ENCODE results near the gene POLR2C. TPM values are rescaled to one million over a fixed set of nuclear protein-coding genes. Genes with fewer than 3 reads are reported as not detected.

POLR2C gene
- total and polyA plus RNA-seq, 2 experiments from 2014 or later = 56.6 to 92.5 TPM

GRCh38 chr16:57484515-57485005 is 22.1 kb downstream of the POLR2C start:
- peaks cover 56% of the 10 kb centered on the region for H3K4me1 ChIP-seq (ENCODE audit: insufficient read depth)
- WGBS (ENCODE audit: low lambda C conversion rate, missing lambda C conversion rate) = 71% methylated on average over 8 of the region's 8 CpGs

GRCh38 chr16:57485091-57485915 is 22.8 kb downstream of the POLR2C start:
- TF ChIP-seq EZH2 (IDR thresholded peaks at IDR 0.05; ENCODE audit: borderline replicate concordance) (no peak), CTCF (IDR thresholded peaks at IDR 0.05; ENCODE audit: poor library complexity) (no peak), EZH2phosphoT487 (IDR thresholded peaks at IDR 0.05; ENCODE audit: low read depth, severe bottlenecking, unreplicated experiment) (no peak)
- H3K27me3 ChIP-seq = no peaks in the 10 kb centered on the region
- no peaks in the 10 kb centered on the region for H3K9me3 ChIP-seq (ENCODE audit: low read depth)
- peak overlapping the region; percentile 83 for H3K4me3 ChIP-seq
- peak overlapping the region; percentile 92 for H3K27ac ChIP-seq
- peak; percentile 16 for DNase-seq (ENCODE audit: low spot score)
- peak overlapping the region; percentile 95 for H3K4me2 ChIP-seq
- no peaks in the 10 kb centered on the region for H3K9me2 ChIP-seq (replicated peaks; ENCODE audit: insufficient read depth)
- peaks cover 57% of the 10 kb centered on the region for H3K79me2 ChIP-seq
- peak overlapping the region; percentile 60 for H2AFZ ChIP-seq
- 65% methylated on average over 13 of the region's 14 CpGs for WGBS (ENCODE audit: low lambda C conversion rate, missing lambda C conversion rate)
- H3K4me1 ChIP-seq (ENCODE audit: insufficient read depth) = peaks cover 55% of the 10 kb centered on the region
- no peaks in the 10 kb centered on the region for H3K36me3 ChIP-seq (replicated peaks; ENCODE audit: insufficient read depth, low read depth)
- no peaks in the 10 kb centered on the region for H4K20me1 ChIP-seq (ENCODE audit: insufficient read depth, poor library complexity, severe bottlenecking)

More at GRCh38 chr16:57484515-57485005, 22.1 kb downstream of the POLR2C start:
- no peaks in the 10 kb centered on the region for H3K9me2 ChIP-seq (replicated peaks; ENCODE audit: insufficient read depth)
- H3K9me3 ChIP-seq (ENCODE audit: low read depth) = no peaks in the 10 kb centered on the region
- H3K79me2 ChIP-seq = peaks cover 57% of the 10 kb centered on the region
- no peak overlapping the region for H3K4me3 ChIP-seq
- no peaks in the 10 kb centered on the region for H4K20me1 ChIP-seq (ENCODE audit: insufficient read depth, poor library complexity, severe bottlenecking)
- H2AFZ ChIP-seq = no peak overlapping the region
- no peaks in the 10 kb centered on the region for H3K27me3 ChIP-seq
- H3K36me3 ChIP-seq (replicated peaks; ENCODE audit: insufficient read depth, low read depth) = no peaks in the 10 kb centered on the region
- peak overlapping the region; percentile 92 for H3K27ac ChIP-seq
- H3K4me2 ChIP-seq = peak overlapping the region; percentile 95
- DNase-seq (ENCODE audit: low spot score) = no peak
- TF ChIP-seq EZH2phosphoT487 (IDR thresholded peaks at IDR 0.05; ENCODE audit: low read depth, severe bottlenecking, unreplicated experiment) (no peak), CTCF (IDR thresholded peaks at IDR 0.05; ENCODE audit: poor library complexity) (no peak), EZH2 (IDR thresholded peaks at IDR 0.05; ENCODE audit: borderline replicate concordance) (no peak)

GRCh38 chr16:57485916-57486857 is 23.7 kb downstream of the POLR2C start, which contains the start of gene DOK4:
Gene DOK4 (minus strand): TSS chr16:57486493. CDS start chr16:57479507, 6,986 bp downstream.
- H4K20me1 ChIP-seq (ENCODE audit: insufficient read depth, poor library complexity, severe bottlenecking) = no peaks in the 10 kb centered on the region
- H3K9me3 ChIP-seq (ENCODE audit: low read depth) = no peaks in the 10 kb centered on the region
- H3K4me2 ChIP-seq = peak within 1 kb of the TSS; percentile 95
- DNase-seq (ENCODE audit: low spot score) = peak; percentile 94
- no peaks in the 10 kb centered on the region for H3K9me2 ChIP-seq (replicated peaks; ENCODE audit: insufficient read depth)
- peak within 1 kb of the TSS; percentile 92 for H3K27ac ChIP-seq
- no peaks in the 10 kb centered on the region for H3K27me3 ChIP-seq
- TF ChIP-seq EZH2phosphoT487 (IDR thresholded peaks at IDR 0.05; ENCODE audit: low read depth, severe bottlenecking, unreplicated experiment) (no peak), CTCF (IDR thresholded peaks at IDR 0.05; ENCODE audit: poor library complexity) (no peak), EZH2 (IDR thresholded peaks at IDR 0.05; ENCODE audit: borderline replicate concordance) (no peak)
- peaks cover 50% of the 10 kb centered on the region for H3K79me2 ChIP-seq
- peaks cover 46% of the 10 kb centered on the region for H3K4me1 ChIP-seq (ENCODE audit: insufficient read depth)
- no peaks in the 10 kb centered on the region for H3K36me3 ChIP-seq (replicated peaks; ENCODE audit: insufficient read depth, low read depth)
- peak within 1 kb of the TSS; percentile 83 for H3K4me3 ChIP-seq
- peak within 1 kb of the TSS; percentile 98 for H2AFZ ChIP-seq
- 6% methylated on average over 12 of the region's 73 CpGs for WGBS (ENCODE audit: low lambda C conversion rate, missing lambda C conversion rate)

Measured in hepatocyte (in vitro differentiated cells).